VCaP (cell line): ENCODE results near the gene WNT9B.
A peak's percentile ranks its signal among the peaks of the same experiment; 100 is the strongest.

Experiments used
- H3K27ac ChIP-seq: fragments of 450-650 bp; 2 replicates; pipeline ENCODE4 v1.5.1; 2017
- CTCF ChIP-seq: fragments of 450-650 bp; conservative IDR thresholded peaks from 2 replicates; pipeline ENCODE4 v1.5.1; 2017; ENCODE audit warnings: mild to moderate bottlenecking, moderate library complexity

The WNT9B gene

DNA sequence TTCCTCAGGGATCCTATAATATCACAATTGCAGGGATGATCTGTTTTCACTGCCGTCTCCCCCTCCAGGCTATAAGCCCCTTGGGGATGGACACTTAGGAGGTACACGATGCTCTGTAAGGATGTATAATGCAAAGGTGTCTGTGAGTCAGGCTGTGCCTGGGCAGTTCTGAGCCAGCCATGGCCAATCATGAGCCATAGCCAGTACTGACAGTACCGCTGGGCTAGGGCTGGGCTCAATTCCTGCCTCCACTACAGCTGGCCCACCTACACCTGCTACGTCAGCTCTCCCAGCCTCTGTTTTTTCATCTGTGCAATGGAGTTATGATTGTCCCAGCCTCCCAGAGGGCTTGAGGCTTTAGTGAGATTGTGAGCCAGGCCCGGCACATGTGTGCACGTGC, 2.8 kb upstream of the WNT9B start:
- no peak overlapping the region for H3K27ac ChIP-seq
- no peak for TF ChIP-seq CTCF

DNA sequence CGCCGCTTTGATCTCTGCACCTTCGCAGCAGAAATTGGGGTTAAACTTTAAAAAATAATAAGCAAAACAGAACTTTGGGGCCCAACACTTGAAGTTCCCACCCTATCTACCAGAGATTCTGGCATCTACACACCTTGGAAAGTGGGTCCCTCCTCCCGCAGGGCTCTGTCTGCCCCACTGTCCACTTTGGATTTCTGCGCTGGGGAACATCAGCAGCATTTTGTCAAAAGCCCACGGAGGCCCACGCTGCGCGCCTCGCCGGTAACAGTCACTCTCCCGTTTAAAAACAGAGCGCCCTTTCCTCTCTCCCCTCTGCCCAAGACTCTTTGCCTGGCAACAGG, 725 bp upstream of the WNT9B start:
- no peak for TF ChIP-seq CTCF
- H3K27ac ChIP-seq = 0 out of 2 replicates have a peak overlapping the region, but pooled peaks have one; percentile 21

DNA sequence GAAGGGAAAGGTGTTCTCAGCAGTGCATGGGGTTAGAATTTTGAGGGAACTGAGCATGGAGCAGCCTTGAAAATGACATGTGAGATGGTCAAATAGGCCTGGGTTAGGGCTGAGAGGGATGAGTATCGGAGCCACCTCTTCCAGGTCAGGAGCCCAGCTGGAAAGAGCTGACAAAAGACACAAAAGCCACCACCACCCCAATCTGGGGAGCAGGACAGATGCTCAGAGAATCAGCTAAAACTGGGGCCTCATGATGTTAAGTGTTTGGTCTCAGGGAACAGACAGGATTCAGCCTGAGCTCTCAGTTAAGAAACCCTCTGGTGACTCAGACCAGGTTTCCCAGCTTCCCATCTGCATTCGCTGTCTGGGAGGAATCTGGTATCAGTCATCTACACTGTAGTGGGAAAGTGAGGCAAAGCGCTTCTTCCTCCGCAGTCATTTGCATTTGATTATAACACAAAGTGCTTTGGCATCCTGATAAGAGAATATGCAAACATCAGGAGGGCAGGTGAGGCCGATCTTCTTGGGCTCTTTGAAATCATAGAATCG, 2.6 kb downstream of the WNT9B start:
- no peak overlapping the region for H3K27ac ChIP-seq
- no peak for TF ChIP-seq CTCF

DNA sequence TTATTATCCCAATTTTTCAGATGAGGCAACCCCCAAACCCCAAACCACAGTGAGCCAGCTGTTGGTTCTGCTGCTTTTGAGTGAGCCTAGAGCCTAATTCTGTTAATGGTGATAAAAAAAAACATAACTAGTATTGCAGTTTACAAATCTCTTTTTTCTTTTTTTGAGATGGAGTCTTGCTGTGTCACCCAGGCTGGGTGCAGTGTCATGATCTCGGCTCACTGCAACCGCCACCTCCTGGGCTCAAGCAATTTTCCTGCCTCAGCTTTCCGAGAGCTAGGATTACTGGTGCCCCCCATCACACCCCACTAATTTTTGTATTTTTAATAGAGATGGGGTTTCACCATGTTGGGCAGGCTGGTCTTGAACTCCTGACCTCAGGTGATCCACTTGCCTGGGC, 3.1 kb downstream of the WNT9B start:
- no peak for TF ChIP-seq CTCF
- no peak overlapping the region for H3K27ac ChIP-seq

GRCh38 chr17:46854948-46855347, 3.6 kb downstream of the WNT9B start:
- TF ChIP-seq CTCF = no peak
- no peak overlapping the region for H3K27ac ChIP-seq

GRCh38 chr17:46857600-46857999, 6.2 kb downstream of the WNT9B start:
- no peak for TF ChIP-seq CTCF
- H3K27ac ChIP-seq = no peak overlapping the region

- TF ChIP-seq CTCF = no peak
- H3K27ac ChIP-seq = no peak overlapping the region
Measured at GRCh38 chr17:46859996-46860395, 8.6 kb downstream of the WNT9B start.

DNA sequence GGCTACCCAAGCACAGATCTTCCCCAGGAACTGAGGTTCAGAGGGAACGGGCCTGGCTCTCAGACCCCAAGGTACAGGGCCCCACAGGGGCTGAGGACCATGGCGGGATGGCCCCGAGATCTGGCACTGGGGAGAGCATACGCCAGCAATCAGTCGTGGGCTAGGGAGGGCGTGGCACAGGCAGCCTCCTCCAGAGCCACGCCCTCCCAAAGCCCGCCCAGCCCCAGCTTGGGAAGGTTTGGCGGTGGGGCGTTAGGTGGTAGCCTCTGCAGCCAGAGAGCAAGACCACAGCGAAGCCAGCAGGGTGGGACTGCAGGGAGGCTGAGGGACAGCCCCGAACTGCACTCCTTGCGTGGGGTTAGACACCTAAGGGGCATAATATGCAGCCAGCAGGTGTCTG, 11.6 kb downstream of the WNT9B start:
- no peak for TF ChIP-seq CTCF
- no peak overlapping the region for H3K27ac ChIP-seq
